ENCODE results near the gene SHISAL2A. TPM values are rescaled to one million over a fixed set of nuclear protein-coding genes. Genes with fewer than 3 reads are reported as not detected.

Gene SHISAL2A
- total and polyA plus RNA-seq, 2 of the 4 experiments (the other 2 are of a cell fraction): not detected

GRCh38 chr1:52614671-52615070 lies 18.3 kb upstream of the SHISAL2A start:
- intact Hi-C loops (cut with micrococcal nuclease): no loop called here
- Histone ChIP-seq H3K4ac (ENCODE audit: low read depth, low read length) (no peak overlapping the region), H2BK5ac (ENCODE audit: low read depth, low read length, poor library complexity, severe bottlenecking) (no peak overlapping the region), H4K8ac (ENCODE audit: low read depth in 2 of 2, low read length in 2 of 2) (no peak overlapping the region), H2AFZ (replicated peaks; ENCODE audit: low read length, poor library complexity) (no peak overlapping the region), H4K91ac (ENCODE audit: insufficient read depth, low read depth, low read length) (no peak overlapping the region), H2BK120ac (ENCODE audit: low read depth, low read length) (no peak overlapping the region), H2AK5ac (ENCODE audit: low read depth, low read length) (no peak overlapping the region), H3K23ac (ENCODE audit: low read depth, low read length) (no peak overlapping the region), H4K20me1 (ENCODE audit: insufficient read depth, low read length) (no peaks in the 10 kb centered on the region), H3K27me3 (ENCODE audit: control insufficient read depth, insufficient read depth, low read length) (peaks cover 20% of the 10 kb centered on the region), H3K9me1 (ENCODE audit: insufficient read depth, low read length) (no peaks in the 10 kb centered on the region), H3K27ac (ENCODE audit: insufficient read depth, low read length) (no peak overlapping the region), H3K4me3 (ENCODE audit: insufficient read depth, low read depth, low read length) (no peak overlapping the region), H3K9me3 (ENCODE audit: control insufficient read depth, insufficient read depth, low read length) (no peaks in the 10 kb centered on the region), H3K14ac (replicated peaks; ENCODE audit: low read depth, low read length) (no peak overlapping the region), H3K18ac (ENCODE audit: low read depth, low read length) (no peak overlapping the region), H4K5ac (ENCODE audit: low read depth, low read length) (no peak overlapping the region), H3K4me2 (ENCODE audit: low read depth, low read length) (no peak overlapping the region), H2AK9ac (replicated peaks; ENCODE audit: low read depth, low read length, poor library complexity) (no peak overlapping the region), H3K9ac (ENCODE audit: low read depth, low read length) (no peak overlapping the region), H2BK20ac (ENCODE audit: low read depth, low read length) (no peak overlapping the region), H3K36me3 (ENCODE audit: control insufficient read depth, insufficient read depth, low read length) (no peaks in the 10 kb centered on the region), H3K79me1 (ENCODE audit: low read depth in 1 of 2, low read length in 2 of 2) (no peaks in the 10 kb centered on the region), H2BK15ac (ENCODE audit: low read depth, low read length) (no peak overlapping the region), H3K56ac (ENCODE audit: extremely low read depth, insufficient read depth, low read length) (no peak overlapping the region), H3K4me1 (ENCODE audit: control insufficient read depth, insufficient read depth, low read length) (no peaks in the 10 kb centered on the region)
- TF ChIP-seq MAZ (IDR thresholded peaks at IDR 0.05; ENCODE audit: borderline replicate concordance, low read depth, low read length) (no peak), NFE2L2 (IDR thresholded peaks at IDR 0.05; ENCODE audit: low read depth, low read length) (no peak), FOS (IDR thresholded peaks at IDR 0.05; ENCODE audit: low read depth, low read length) (no peak), CTCF (conservative IDR thresholded peaks at IDR 0.05; ENCODE audit: low read depth, low read length) (no peak), RCOR1 (IDR thresholded peaks at IDR 0.05; ENCODE audit: insufficient replicate concordance, low read length) (no peak), MAFK (IDR thresholded peaks at IDR 0.05; ENCODE audit: low read depth, low read length) (no peak), RAD21 (IDR thresholded peaks at IDR 0.05; ENCODE audit: low read length) (no peak), USF2 (IDR thresholded peaks at IDR 0.05; ENCODE audit: low read depth, low read length) (no peak), ELK1 (IDR thresholded peaks at IDR 0.05; ENCODE audit: borderline replicate concordance, low read depth, low read length) (no peak), CEBPB (IDR thresholded peaks at IDR 0.05; ENCODE audit: low read depth, low read length) (no peak), BHLHE40 (IDR thresholded peaks at IDR 0.05; ENCODE audit: low read depth, low read length) (no peak), POLR2A (IDR thresholded peaks at IDR 0.05; ENCODE audit: low read depth, low read length) (no peak), SMC3 (IDR thresholded peaks at IDR 0.05; ENCODE audit: low read depth, low read length) (no peak), CHD1 (IDR thresholded peaks at IDR 0.05; ENCODE audit: low read depth, low read length) (no peak), MXI1 (IDR thresholded peaks at IDR 0.05; ENCODE audit: borderline replicate concordance, low read depth, low read length) (no peak)
- DNase-seq (no peak), ATAC-seq (ENCODE audit: low read depth) (no peak)
- in situ Hi-C loops (cut with MboI; ENCODE audit: low sequenced_read_pairs): no loop called here
- ChIA-PET CTCF (no interaction called here), POLR2A (ENCODE audit: unreplicated experiment) (no interaction called here)
- dilution Hi-C loops (cut with HindIII; ENCODE audit: low sequenced_read_pairs, unreplicated experiment): no loop called here
- WGBS, 2 experiments (ENCODE audit: extremely low coverage in 2 of 2, insufficient read length in 1 of 2): no CpG with 5 or more reads among the region's 5 CpGs
- no TSS peak for BruUV-seq (replicated peaks)
